Measurements from ENCODE around the gene SLC22A3. TPM values are rescaled to one million over a fixed set of nuclear protein-coding genes. Genes with fewer than 3 reads are reported as not detected.

Gene SLC22A3
- total RNA-seq, 1 experiment from 2014 or later = 2.4 TPM

GRCh38 chr6:160477901-160478300 is 129.7 kb downstream of the SLC22A3 start:
- Mint-ChIP-seq H3K27ac (ENCODE audit: unreplicated experiment) (no peak overlapping the region), H3K4me1 (ENCODE audit: low read depth, unreplicated experiment) (no peaks in the 10 kb centered on the region), H3K36me3 (ENCODE audit: insufficient read depth, unreplicated experiment) (no peaks in the 10 kb centered on the region), H3K4me3 (ENCODE audit: unreplicated experiment) (no peak overlapping the region), H3K27me3 (ENCODE audit: insufficient read depth, unreplicated experiment) (peaks cover 21% of the 10 kb centered on the region), H3K9me3 (ENCODE audit: unreplicated experiment) (peaks cover 28% of the 10 kb centered on the region)
- DNase-seq = no peak
- intact Hi-C loops (cut with micrococcal nuclease; ENCODE audit: unreplicated experiment) = no loop called here
- no peaks in the 10 kb centered on the region for H3K27me3 ChIP-seq (replicated peaks; ENCODE audit: control insufficient read depth, insufficient read depth, low read length)
- H3K9me3 ChIP-seq = no peaks in the 10 kb centered on the region
- no peak overlapping the region for H3K4me3 ChIP-seq (ENCODE audit: low read depth, low read length)
- ChIA-PET CTCF (no interaction called here), POLR2A (no interaction called here)
- no peaks in the 10 kb centered on the region for H3K4me1 ChIP-seq
- H3K36me3 ChIP-seq (ENCODE audit: control insufficient read depth, insufficient read depth, low read length) = no peaks in the 10 kb centered on the region
- TF ChIP-seq CTCF (IDR thresholded peaks at IDR 0.05; ENCODE audit: insufficient read depth in 1 of 2, low read depth in 1 of 2, low read length in 1 of 2, severe bottlenecking in 1 of 2, unreplicated experiment in 1 of 2) = no peak
- BruUV-seq (replicated peaks) = no TSS peak

- ChIA-PET CTCF (no interaction called here), POLR2A (no interaction called here)
- no peak for TF ChIP-seq CTCF (IDR thresholded peaks at IDR 0.05; ENCODE audit: insufficient read depth in 1 of 2, low read depth in 1 of 2, low read length in 1 of 2, severe bottlenecking in 1 of 2, unreplicated experiment in 1 of 2)
- no peaks in the 10 kb centered on the region for H3K4me1 ChIP-seq
- H3K27ac Mint-ChIP-seq (ENCODE audit: unreplicated experiment) = no peak overlapping the region
- no peaks in the 10 kb centered on the region for H3K27me3 ChIP-seq (replicated peaks; ENCODE audit: control insufficient read depth, insufficient read depth, low read length)
- no TSS peak for BruUV-seq (replicated peaks)
- H3K36me3 Mint-ChIP-seq (ENCODE audit: insufficient read depth, unreplicated experiment) = no peaks in the 10 kb centered on the region
- no peak for DNase-seq
- peaks cover 6% of the 10 kb centered on the region for H3K9me3 Mint-ChIP-seq (ENCODE audit: unreplicated experiment)
- intact Hi-C loops (cut with micrococcal nuclease; ENCODE audit: unreplicated experiment) = no loop called here
- peaks cover 19% of the 10 kb centered on the region for H3K27me3 Mint-ChIP-seq (ENCODE audit: insufficient read depth, unreplicated experiment)
- H3K36me3 ChIP-seq (ENCODE audit: control insufficient read depth, insufficient read depth, low read length) = no peaks in the 10 kb centered on the region
- no peaks in the 10 kb centered on the region for H3K4me1 Mint-ChIP-seq (ENCODE audit: low read depth, unreplicated experiment)
- H3K4me3 ChIP-seq (ENCODE audit: low read depth, low read length) = no peak overlapping the region
- H3K4me3 Mint-ChIP-seq (ENCODE audit: unreplicated experiment) = no peak overlapping the region
- H3K9me3 ChIP-seq = no peaks in the 10 kb centered on the region
Observed at GRCh38 chr6:160487116-160487515, 138.9 kb downstream of the SLC22A3 start.

- no peak for TF ChIP-seq CTCF (IDR thresholded peaks at IDR 0.05; ENCODE audit: insufficient read depth in 1 of 2, low read depth in 1 of 2, low read length in 1 of 2, severe bottlenecking in 1 of 2, unreplicated experiment in 1 of 2)
- H3K27ac Mint-ChIP-seq (ENCODE audit: unreplicated experiment) = no peak overlapping the region
- DNase-seq = no peak
- CTCF ChIA-PET = no interaction called here
- no peaks in the 10 kb centered on the region for H3K36me3 ChIP-seq (ENCODE audit: control insufficient read depth, insufficient read depth, low read length)
- H3K9me3 ChIP-seq = no peaks in the 10 kb centered on the region
- H3K4me1 ChIP-seq = no peaks in the 10 kb centered on the region
- no peaks in the 10 kb centered on the region for H3K9me3 Mint-ChIP-seq (ENCODE audit: unreplicated experiment)
- H3K27me3 ChIP-seq (replicated peaks; ENCODE audit: control insufficient read depth, insufficient read depth, low read length) = no peaks in the 10 kb centered on the region
- no peaks in the 10 kb centered on the region for H3K36me3 Mint-ChIP-seq (ENCODE audit: insufficient read depth, unreplicated experiment)
- POLR2A ChIA-PET = no interaction called here
- no TSS peak for BruUV-seq (replicated peaks)
- H3K4me3 ChIP-seq (ENCODE audit: low read depth, low read length) = no peak overlapping the region
- peaks cover 15% of the 10 kb centered on the region for H3K27me3 Mint-ChIP-seq (ENCODE audit: insufficient read depth, unreplicated experiment)
- H3K4me3 Mint-ChIP-seq (ENCODE audit: unreplicated experiment) = no peak overlapping the region
- H3K4me1 Mint-ChIP-seq (ENCODE audit: low read depth, unreplicated experiment) = no peaks in the 10 kb centered on the region
- intact Hi-C loops (cut with micrococcal nuclease; ENCODE audit: unreplicated experiment) = no loop called here
Observed at GRCh38 chr6:160489091-160489490, 140.9 kb downstream of the SLC22A3 start.
